Activated CD4-positive, alpha-beta T cell treated with anti-CD3 and anti-CD28 coated beads for 36 hours (primary cell): ENCODE data around the gene KDM4C. TPM values are rescaled to one million over a fixed set of nuclear protein-coding genes. Genes with fewer than 3 reads are reported as not detected.
"Not testable (repeated sequence)": the region's sequence is repeated elsewhere in the genome, so short reads cannot be mapped to it uniquely, and the experiment has no call there.

Source experiments
- ATAC-seq: fragments of 200-7000 bp; cut with Tn5 transposase; one replicate; pipeline ENCODE4 v1.10.0; 2021; ENCODE audit warnings: mild to moderate bottlenecking, moderate library complexity
- CTCF ChIA-PET: fragments of 350-600 bp; sonication (Branson Sonifier 250); formaldehyde crosslinking; loops from one replicate; lab custom pipeline; 2021; ENCODE audit warnings: antibody characterized with exemption; lab: Charles Lee
- POLR2A ChIA-PET: fragments of 350-600 bp; sonication (Branson Sonifier 250); formaldehyde crosslinking; loops from one replicate; lab custom pipeline; 2021; ENCODE audit warnings: antibody characterized with exemption, inconsistent platforms; lab: Charles Lee
- DNase-seq: peaks from one replicate; pipeline ENCODE4 v3.0.0-alpha.2; 2020
- H3K27ac Mint-ChIP-seq: one replicate; pipeline ENCODE4 v1.8.0; 2021; ENCODE audit warnings: mixed read lengths
- H3K27me3 Mint-ChIP-seq: one replicate; pipeline ENCODE4 v1.8.0; 2021; ENCODE audit warnings: mixed read lengths
- H3K36me3 Mint-ChIP-seq: one replicate; pipeline ENCODE4 v1.8.0; 2021; ENCODE audit warnings: low read depth, mixed read lengths
- H3K4me1 Mint-ChIP-seq: one replicate; pipeline ENCODE4 v1.8.0; 2021; ENCODE audit warnings: mixed read lengths
- H3K4me3 Mint-ChIP-seq: one replicate; pipeline ENCODE4 v1.8.0; 2021; ENCODE audit warnings: mild to moderate bottlenecking, moderate library complexity, mixed read lengths
- H3K9me3 Mint-ChIP-seq: one replicate; pipeline ENCODE4 v1.8.0; 2021; ENCODE audit warnings: low read depth, mixed read lengths
- intact Hi-C, 2 experiments: fragments of 100-400 bp; cut with DNase I in 1 of 2; cut with micrococcal nuclease in 1 of 2; formaldehyde crosslinking; loops; one replicate each; pipeline versions ENCODE4 v1.14.2 to v1.15.1; 2022 to 2024; cut with DNase I, micrococcal nuclease
- total RNA-seq, 2 experiments: library from RNA; stranded (reverse); gene quantifications; one replicate each; pipeline ENCODE4 v1.2.3, GENCODE V29; 2021

KDM4C gene
- total RNA-seq, 2 experiments from 2014 or later, result 31.7 to 33.1 TPM

GRCh38 chr9:6781476-6781875, 23.7 kb downstream of the KDM4C start:
- Mint-ChIP-seq H3K27ac (no peak overlapping the region), H3K36me3 (peaks cover 2% of the 10 kb centered on the region), H3K27me3 (no peaks in the 10 kb centered on the region), H3K4me3 (no peak overlapping the region), H3K4me1 (peaks cover 68% of the 10 kb centered on the region), H3K9me3 (no peaks in the 10 kb centered on the region)
- DNase-seq (no peak), ATAC-seq (no peak)
- CTCF ChIA-PET, result no interaction called here
- POLR2A ChIA-PET, result interaction anchor here (0.6 kb wide), 1 partner anchor 366 kb away, joined by 5 read pairs; no protein-coding TSS in a partner anchor
- intact Hi-C loops, result no loop called here

GRCh38 chr9:6782345-6782744, 24.6 kb downstream of the KDM4C start:
- no peaks in the 10 kb centered on the region for H3K9me3 Mint-ChIP-seq
- no peaks in the 10 kb centered on the region for H3K27me3 Mint-ChIP-seq
- no peak for DNase-seq
- intact Hi-C loops, result no loop called here
- ChIA-PET POLR2A (no interaction called here), CTCF (no interaction called here)
- peaks cover 61% of the 10 kb centered on the region for H3K4me1 Mint-ChIP-seq
- H3K4me3 Mint-ChIP-seq, result no peak overlapping the region
- no peak for ATAC-seq
- peaks cover 1% of the 10 kb centered on the region for H3K36me3 Mint-ChIP-seq
- H3K27ac Mint-ChIP-seq, result no peak overlapping the region

- Mint-ChIP-seq H3K4me3 (no peak overlapping the region), H3K27me3 (no peaks in the 10 kb centered on the region), H3K36me3 (no peaks in the 10 kb centered on the region), H3K9me3 (no peaks in the 10 kb centered on the region), H3K4me1 (peaks cover 61% of the 10 kb centered on the region), H3K27ac (no peak overlapping the region)
- ATAC-seq (no peak), DNase-seq (no peak)
- CTCF ChIA-PET, result no interaction called here
- POLR2A ChIA-PET, result no interaction called here
- intact Hi-C loops, result no loop called here
Observed at GRCh38 chr9:6782981-6783380, 25.2 kb downstream of the KDM4C start.

GRCh38 chr9:6783753-6784152, 26.0 kb downstream of the KDM4C start:
- H3K27me3 Mint-ChIP-seq, result no peaks in the 10 kb centered on the region
- H3K4me1 Mint-ChIP-seq, result peaks cover 69% of the 10 kb centered on the region
- H3K27ac Mint-ChIP-seq, result no peak overlapping the region
- peak; percentile 37 for ATAC-seq
- H3K36me3 Mint-ChIP-seq, result no peaks in the 10 kb centered on the region
- ChIA-PET POLR2A (no interaction called here), CTCF (interaction anchor here (0.7 kb wide), 1 partner anchor 180 kb away, joined by 3 read pairs; no protein-coding TSS in a partner anchor)
- DNase-seq, result no peak
- no peaks in the 10 kb centered on the region for H3K9me3 Mint-ChIP-seq
- intact Hi-C loops, result no loop called here
- H3K4me3 Mint-ChIP-seq, result no peak overlapping the region

GRCh38 chr9:6785682-6786081, 27.9 kb downstream of the KDM4C start:
- H3K4me3 Mint-ChIP-seq, result no peak overlapping the region
- ChIA-PET POLR2A (no interaction called here), CTCF (no interaction called here)
- H3K27me3 Mint-ChIP-seq, result no peaks in the 10 kb centered on the region
- intact Hi-C loops, result no loop called here
- peaks cover 54% of the 10 kb centered on the region for H3K4me1 Mint-ChIP-seq
- H3K36me3 Mint-ChIP-seq, result no peaks in the 10 kb centered on the region
- ATAC-seq, result no peak
- H3K9me3 Mint-ChIP-seq, result no peaks in the 10 kb centered on the region
- no peak overlapping the region for H3K27ac Mint-ChIP-seq
- no peak for DNase-seq

GRCh38 chr9:6787793-6788161, 30.0 kb downstream of the KDM4C start:
- Mint-ChIP-seq H3K4me1 (peaks cover 40% of the 10 kb centered on the region), H3K27me3 (no peaks in the 10 kb centered on the region), H3K9me3 (no peaks in the 10 kb centered on the region), H3K4me3 (no peak overlapping the region), H3K27ac (peak overlapping the region; percentile 7), H3K36me3 (peaks cover under 1% of the 10 kb centered on the region)
- intact Hi-C loops, result no loop called here
- DNase-seq (no peak), ATAC-seq (no peak)
- POLR2A ChIA-PET, result no interaction called here
- CTCF ChIA-PET, result interaction anchor here (1.7 kb wide), 1 partner anchor 9 kb away, joined by 4 read pairs; no protein-coding TSS in a partner anchor

GRCh38 chr9:6788162-6789016, 30.6 kb downstream of the KDM4C start:
- H3K9me3 Mint-ChIP-seq, result no peaks in the 10 kb centered on the region
- POLR2A ChIA-PET, result interaction anchor here (0.7 kb wide), 1 partner anchor 108 kb away, joined by 6 read pairs; no protein-coding TSS in a partner anchor
- no peak overlapping the region for H3K27ac Mint-ChIP-seq
- no peaks in the 10 kb centered on the region for H3K27me3 Mint-ChIP-seq
- DNase-seq (no peak), ATAC-seq (no peak)
- CTCF ChIA-PET, result interaction anchor here (0.7 kb wide), 1 partner anchor 24 kb away, joined by 3 read pairs; no protein-coding TSS in a partner anchor
- H3K36me3 Mint-ChIP-seq, result peaks cover 6% of the 10 kb centered on the region
- H3K4me3 Mint-ChIP-seq, result no peak overlapping the region
- intact Hi-C loops, result no loop called here
- H3K4me1 Mint-ChIP-seq, result peaks cover 34% of the 10 kb centered on the region

GRCh38 chr9:6789017-6789338, 31.2 kb downstream of the KDM4C start:
- not testable (repeated sequence) for H3K9me3 Mint-ChIP-seq, H3K4me3 Mint-ChIP-seq

GRCh38 chr9:6790866-6791265, 33.1 kb downstream of the KDM4C start:
- H3K36me3 Mint-ChIP-seq, result peaks cover 19% of the 10 kb centered on the region

More at GRCh38 chr9:6789017-6789338, 31.2 kb downstream of the KDM4C start:
- ATAC-seq, H3K27ac Mint-ChIP-seq, intact Hi-C loops, DNase-seq, H3K27me3 Mint-ChIP-seq, H3K36me3 Mint-ChIP-seq: not testable (repeated sequence)
- POLR2A ChIA-PET, result interaction anchor here (0.7 kb wide), 1 partner anchor 108 kb away, joined by 6 read pairs; no protein-coding TSS in a partner anchor
- CTCF ChIA-PET, result interaction anchor here (0.7 kb wide), 2 partner anchors 24 to 902 kb away, joined by 3 read pairs; no protein-coding TSS in a partner anchor
- H3K4me1 Mint-ChIP-seq, result peaks cover 28% of the 10 kb centered on the region

GRCh38 chr9:6793203-6793602, 35.4 kb downstream of the KDM4C start:
- Mint-ChIP-seq H3K27ac (no peak overlapping the region), H3K9me3 (peaks cover 3% of the 10 kb centered on the region), H3K27me3 (no peaks in the 10 kb centered on the region), H3K4me1 (peaks cover 6% of the 10 kb centered on the region), H3K4me3 (no peak overlapping the region), H3K36me3 (peaks cover 33% of the 10 kb centered on the region)
- intact Hi-C loops, result no loop called here
- ChIA-PET CTCF (no interaction called here), POLR2A (no interaction called here)
- no peak for ATAC-seq
- DNase-seq, result no peak

More at GRCh38 chr9:6790866-6791265, 33.1 kb downstream of the KDM4C start:
- H3K9me3 Mint-ChIP-seq, result no peaks in the 10 kb centered on the region
- H3K4me3 Mint-ChIP-seq, result no peak overlapping the region
- DNase-seq (no peak), ATAC-seq (no peak)
- CTCF ChIA-PET, result no interaction called here
- H3K4me1 Mint-ChIP-seq, result peaks cover 17% of the 10 kb centered on the region
- intact Hi-C loops, result no loop called here
- H3K27ac Mint-ChIP-seq, result no peak overlapping the region
- no peaks in the 10 kb centered on the region for H3K27me3 Mint-ChIP-seq
- POLR2A ChIA-PET, result no interaction called here

- Mint-ChIP-seq H3K9me3 (peaks cover 3% of the 10 kb centered on the region), H3K27ac (no peak overlapping the region), H3K4me1 (no peaks in the 10 kb centered on the region), H3K36me3 (peaks cover 41% of the 10 kb centered on the region), H3K27me3 (no peaks in the 10 kb centered on the region), H3K4me3 (no peak overlapping the region)
- DNase-seq, result no peak
- ATAC-seq, result no peak
- CTCF ChIA-PET, result no interaction called here
- POLR2A ChIA-PET, result no interaction called here
- intact Hi-C loops, result no loop called here
Observed at GRCh38 chr9:6794936-6795335, 37.2 kb downstream of the KDM4C start.

- Mint-ChIP-seq H3K27me3 (no peaks in the 10 kb centered on the region), H3K27ac (no peak overlapping the region), H3K9me3 (no peaks in the 10 kb centered on the region), H3K36me3 (peaks cover 31% of the 10 kb centered on the region), H3K4me1 (no peaks in the 10 kb centered on the region), H3K4me3 (no peak overlapping the region)
- no peak for ATAC-seq
- intact Hi-C loops, result no loop called here
- POLR2A ChIA-PET, result no interaction called here
- DNase-seq, result no peak
- CTCF ChIA-PET, result no interaction called here
Observed at GRCh38 chr9:6802926-6803325, 45.2 kb downstream of the KDM4C start.
